ENCODE data around the gene HELT.

DNA sequence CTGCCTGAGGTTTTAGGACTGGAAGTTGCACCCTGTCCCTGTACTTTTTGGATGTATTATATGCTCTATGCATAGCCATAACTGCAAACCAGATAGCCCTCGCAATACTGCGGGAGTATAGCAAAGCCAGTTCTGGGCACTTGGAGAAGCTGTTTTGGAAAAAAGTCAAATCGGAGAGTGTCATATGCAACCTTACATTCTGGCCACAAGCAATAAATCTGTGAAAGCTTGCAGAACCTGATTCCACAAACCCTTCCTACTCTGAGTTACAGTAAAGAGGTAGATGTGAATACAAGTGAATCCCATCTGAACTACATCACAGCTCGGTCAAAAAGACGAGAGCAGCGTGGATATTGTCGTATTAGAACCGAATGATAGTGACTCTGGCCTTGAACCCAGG is 10.3 kb downstream of the HELT start:
- TF ChIP-seq, protein P1, sequence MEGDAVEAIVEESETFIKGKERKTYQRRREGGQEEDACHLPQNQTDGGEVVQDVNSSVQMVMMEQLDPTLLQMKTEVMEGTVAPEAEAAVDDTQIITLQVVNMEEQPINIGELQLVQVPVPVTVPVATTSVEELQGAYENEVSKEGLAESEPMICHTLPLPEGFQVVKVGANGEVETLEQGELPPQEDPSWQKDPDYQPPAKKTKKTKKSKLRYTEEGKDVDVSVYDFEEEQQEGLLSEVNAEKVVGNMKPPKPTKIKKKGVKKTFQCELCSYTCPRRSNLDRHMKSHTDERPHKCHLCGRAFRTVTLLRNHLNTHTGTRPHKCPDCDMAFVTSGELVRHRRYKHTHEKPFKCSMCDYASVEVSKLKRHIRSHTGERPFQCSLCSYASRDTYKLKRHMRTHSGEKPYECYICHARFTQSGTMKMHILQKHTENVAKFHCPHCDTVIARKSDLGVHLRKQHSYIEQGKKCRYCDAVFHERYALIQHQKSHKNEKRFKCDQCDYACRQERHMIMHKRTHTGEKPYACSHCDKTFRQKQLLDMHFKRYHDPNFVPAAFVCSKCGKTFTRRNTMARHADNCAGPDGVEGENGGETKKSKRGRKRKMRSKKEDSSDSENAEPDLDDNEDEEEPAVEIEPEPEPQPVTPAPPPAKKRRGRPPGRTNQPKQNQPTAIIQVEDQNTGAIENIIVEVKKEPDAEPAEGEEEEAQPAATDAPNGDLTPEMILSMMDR (tag by site-specific recombination; IDR thresholded peaks at IDR 0.05) = no peak
- no peak for TF ChIP-seq KLF10 (tag by site-specific recombination; IDR thresholded peaks at IDR 0.05)
- TF ChIP-seq ZSCAN30 (tag by site-specific recombination; IDR thresholded peaks at IDR 0.05) = no peak
- TF ChIP-seq ZNF350 (tag by site-specific recombination; IDR thresholded peaks at IDR 0.05) = no peak
- TF ChIP-seq ZNF561 (tag by site-specific recombination; IDR thresholded peaks at IDR 0.05; ENCODE audit: borderline replicate concordance) = no peak
- no peak for TF ChIP-seq HOXD13 (CRISPR knock-in tag; IDR thresholded peaks at IDR 0.05; ENCODE audit: borderline replicate concordance)
- no peak for TF ChIP-seq ZNF555 (tag by site-specific recombination; conservative IDR thresholded peaks at IDR 0.05)

Measured in HEK293 (cell line).